Cerebellar nuclear complex (tissue), 1 donor: ENCODE data around the gene R3HCC1L.

Source experiments
- DNase-seq, 2 experiments: peaks; one replicate each; lab custom pipeline; 2025; lab: John Stamatoyannopoulos, UW

Gene R3HCC1L

DNA sequence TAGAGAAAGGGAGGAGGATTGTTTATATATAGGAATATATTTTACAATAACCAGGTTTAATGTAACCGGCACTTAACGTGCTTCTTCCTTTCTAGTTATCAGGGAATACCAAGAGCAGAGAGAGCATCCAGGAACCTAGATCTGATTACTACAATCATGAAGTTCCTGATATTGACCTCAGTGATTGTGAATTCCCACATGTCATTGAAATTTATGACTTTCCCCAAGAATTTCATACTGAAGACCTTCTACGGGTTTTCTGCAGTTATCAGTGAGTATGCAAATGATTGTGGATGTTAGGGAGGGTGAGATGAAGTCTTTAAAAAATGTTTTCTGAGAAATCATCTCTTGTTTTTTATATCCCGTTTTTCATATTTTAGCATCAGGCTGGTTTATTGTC lies 97.0 kb downstream of the R3HCC1L start:
- no peak for DNase-seq

DNA sequence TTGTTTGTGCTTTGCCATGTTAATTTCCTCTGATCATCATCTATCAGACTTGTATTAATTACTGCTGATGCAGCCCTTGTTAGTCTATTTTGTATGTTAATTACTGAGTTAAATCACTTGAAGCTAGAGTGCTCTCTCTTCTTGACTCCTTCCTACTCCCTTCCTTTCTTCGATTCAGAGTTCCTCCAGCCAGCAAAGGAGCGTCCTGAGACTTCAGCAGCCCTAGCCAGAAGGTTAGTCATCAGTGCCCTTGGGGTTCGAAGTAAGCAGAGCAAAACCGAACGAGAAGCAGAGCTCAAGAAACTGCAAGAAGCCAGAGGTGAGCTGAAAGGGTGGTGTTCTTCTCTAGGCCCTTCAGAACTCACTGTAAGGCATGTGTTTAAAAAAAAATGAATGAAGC lies 101.4 kb downstream of the R3HCC1L start:
- DNase-seq, result no peak

DNA sequence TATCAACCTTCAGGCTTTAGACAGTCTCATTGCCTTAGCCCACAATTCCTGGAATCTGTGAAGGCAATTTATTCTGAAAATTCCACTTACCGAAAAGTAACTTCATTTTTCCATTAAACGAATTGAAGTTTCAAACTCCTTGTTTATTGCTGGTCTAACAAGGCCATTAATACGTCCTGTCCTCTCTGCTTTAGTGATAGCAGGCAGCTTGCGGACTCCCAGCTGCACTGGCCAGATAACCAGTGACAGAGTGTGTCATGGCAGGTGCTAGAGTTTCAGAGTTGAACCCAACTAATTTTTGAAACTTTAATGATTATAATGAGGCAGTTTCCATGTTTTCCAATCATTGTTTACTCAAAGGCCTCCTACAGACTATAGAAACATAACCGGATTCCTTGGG lies 102.4 kb downstream of the R3HCC1L start:
- DNase-seq, result no peak

DNA sequence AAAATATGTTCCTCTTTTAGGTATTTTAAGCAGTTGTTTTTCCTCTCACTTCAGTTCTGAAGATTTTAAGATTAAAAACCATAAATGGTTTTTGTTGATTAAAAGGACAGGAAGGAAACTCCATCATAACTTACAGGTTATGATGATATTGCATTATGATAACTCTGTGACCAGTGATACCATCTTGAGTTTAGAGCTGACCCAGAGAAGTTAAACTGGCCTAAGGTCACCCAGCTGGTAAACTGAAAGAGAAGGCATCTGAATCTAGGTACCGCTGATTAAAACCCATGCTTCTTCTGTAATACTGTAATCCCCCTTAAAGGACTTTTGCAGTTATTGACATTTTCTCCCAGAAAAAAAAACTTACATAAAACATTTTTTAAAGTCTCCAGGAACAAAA lies 103.9 kb downstream of the R3HCC1L start:
- DNase-seq, result no peak

DNA sequence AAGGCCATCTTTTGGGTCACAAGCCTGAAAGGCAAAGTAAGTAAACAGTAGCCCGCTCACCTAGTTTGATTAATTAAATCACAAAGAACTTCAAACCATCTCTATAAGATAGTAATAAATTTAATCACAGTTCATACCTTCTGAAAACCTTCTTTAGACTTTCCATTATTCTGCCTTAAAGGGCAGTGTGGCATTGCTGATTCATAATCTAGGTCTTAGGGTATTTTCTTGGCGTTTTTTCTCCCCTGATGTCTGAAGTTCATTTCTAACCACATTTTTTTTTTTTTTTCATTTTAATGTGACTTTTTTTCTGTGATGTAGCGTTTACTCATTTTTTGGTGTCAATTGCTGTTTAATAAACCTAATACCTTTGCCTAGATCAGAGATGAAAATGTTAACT lies 106.1 kb downstream of the R3HCC1L start:
- no peak for DNase-seq

DNA sequence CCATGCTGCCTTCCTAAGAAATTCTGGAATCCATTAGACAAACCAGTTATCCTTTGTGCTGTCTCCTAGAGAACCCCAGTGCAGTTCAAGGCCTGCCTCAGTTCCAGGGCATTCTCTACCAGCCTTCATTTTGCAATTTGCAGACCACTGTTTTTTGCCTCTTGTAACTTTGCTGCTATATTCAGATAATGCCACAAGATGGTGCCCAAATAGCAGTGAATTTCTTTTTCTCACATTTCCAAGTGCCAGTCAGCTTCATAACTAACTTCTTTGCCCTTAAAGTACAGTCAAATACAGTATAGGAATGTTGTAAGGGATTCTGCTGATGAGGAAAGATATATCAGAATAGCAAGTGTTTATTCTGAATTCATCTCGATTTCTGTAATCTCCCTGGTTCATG lies 108.4 kb downstream of the R3HCC1L start:
- peak in 1 of 2 experiments; percentile 13 for DNase-seq

DNA sequence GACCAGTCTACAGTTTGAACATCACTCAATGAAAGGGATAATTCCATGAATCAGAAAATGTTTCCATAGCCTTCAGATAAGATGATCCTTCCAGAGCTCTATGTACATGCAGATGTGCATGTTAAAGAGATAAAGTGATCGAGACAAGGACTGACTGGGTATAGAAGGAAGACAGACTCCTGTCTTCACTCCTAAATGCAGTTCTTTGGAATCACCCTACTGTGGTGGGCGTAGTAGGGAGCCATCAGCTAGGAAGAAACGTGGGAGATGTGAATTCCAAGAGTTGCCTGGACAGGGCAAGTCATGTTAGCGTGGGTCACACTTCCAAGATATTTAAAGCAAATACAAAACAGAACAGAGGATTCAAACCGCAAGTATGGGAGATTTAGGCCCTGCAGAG lies 109.7 kb downstream of the R3HCC1L start:
- no peak for DNase-seq

DNA sequence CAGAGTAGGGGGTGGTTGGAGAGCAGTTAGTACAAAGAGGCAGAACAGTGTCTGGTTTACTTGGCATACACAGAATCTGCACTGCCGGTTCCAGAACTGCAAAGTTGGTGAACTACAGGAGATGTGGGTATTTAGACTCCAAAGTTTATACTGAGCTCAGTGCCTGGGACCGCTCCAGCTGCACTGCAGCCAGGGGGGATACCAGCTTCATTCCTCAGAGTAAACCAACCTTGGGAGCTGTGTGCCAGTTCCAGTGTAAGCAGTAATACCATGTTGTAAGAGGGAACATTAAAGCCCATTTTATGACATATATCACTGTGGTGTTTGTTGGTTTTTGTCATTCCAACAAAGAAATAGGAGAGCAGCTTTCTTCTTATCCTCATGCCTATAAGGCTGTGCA lies 110.1 kb downstream of the R3HCC1L start:
- no peak for DNase-seq

DNA sequence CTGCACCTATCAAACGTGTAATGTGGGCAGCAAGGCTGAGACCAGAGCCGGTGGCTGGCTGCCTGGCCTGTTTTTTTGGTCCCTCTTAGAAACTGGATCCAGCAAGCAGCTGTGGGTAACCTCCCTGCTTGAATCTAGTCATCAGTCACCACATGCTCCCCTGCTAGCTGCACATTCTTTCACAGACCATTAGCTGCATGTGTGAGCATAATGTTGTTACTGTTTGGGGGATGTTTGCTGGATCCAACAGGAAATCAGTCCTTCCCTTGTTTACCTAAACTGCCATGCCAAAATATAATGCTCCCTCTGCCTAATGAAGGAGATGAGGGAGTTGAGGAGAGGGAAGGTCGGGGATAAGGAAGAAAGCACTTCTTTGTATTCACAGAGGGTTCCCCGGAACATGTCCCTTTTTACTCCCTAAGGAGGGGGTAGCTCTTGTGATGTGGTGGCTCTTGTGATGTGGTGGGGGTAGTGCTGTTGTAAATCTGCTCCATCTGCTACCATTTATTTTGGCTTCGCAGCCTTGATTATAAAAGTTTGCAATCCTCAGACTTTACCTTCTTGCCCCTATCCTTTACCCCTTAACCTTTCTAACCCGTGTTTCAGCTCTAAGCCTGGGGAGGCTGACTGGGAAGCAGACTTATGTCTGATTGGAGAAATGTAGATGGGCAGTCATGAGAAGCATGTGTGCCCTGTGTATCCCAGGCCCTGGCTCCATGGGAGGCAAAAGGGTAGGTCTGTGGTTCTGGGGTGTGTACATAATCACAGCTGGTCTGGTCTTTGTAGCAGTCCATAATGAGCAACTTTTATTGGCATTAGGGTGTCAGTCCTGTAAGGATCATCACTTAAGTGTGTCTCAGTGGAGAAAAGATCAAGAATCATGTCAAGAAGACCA lies 112.7 kb downstream of the R3HCC1L start:
- DNase-seq, result no peak

DNA sequence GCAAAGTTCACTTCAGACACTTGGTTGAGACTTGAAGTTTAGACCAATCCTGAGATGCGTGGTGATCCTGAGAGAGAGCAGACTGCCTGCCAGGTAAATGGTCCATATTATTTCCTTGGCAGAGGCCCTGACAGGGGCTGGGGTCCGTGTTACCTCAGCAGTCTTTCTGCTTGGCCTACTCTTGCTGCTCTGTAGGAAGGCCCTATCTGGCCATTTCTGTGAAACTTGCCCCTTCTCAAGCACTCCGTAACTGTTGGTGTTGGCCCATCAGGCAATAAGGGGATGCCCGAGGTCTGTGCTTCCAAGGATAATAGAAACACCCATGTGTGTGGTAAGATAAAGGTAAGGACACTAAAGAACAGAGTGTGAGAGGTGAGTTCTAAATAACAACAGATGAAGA lies 113.6 kb downstream of the R3HCC1L start:
- DNase-seq, result no peak

DNA sequence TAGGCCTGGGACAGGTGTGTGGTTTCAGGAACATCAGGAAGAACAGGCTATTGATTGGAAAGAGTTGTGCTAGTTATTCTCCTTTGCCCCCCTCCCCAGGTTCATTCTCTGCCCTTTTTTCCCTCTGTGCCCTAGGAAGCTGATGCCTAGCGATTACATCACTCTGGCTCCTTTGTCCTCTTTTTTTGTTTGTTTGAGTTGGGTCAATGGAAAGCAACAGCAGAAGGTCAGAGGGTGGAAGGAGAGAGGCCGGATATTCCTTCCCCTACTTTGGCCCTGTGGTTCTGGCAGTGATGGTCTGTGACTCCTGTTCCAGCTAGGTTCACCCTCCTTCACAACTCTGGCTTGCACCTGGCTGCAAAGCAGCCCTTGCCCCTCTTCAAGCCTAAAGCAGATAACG lies 114.7 kb downstream of the R3HCC1L start:
- no peak for DNase-seq

DNA sequence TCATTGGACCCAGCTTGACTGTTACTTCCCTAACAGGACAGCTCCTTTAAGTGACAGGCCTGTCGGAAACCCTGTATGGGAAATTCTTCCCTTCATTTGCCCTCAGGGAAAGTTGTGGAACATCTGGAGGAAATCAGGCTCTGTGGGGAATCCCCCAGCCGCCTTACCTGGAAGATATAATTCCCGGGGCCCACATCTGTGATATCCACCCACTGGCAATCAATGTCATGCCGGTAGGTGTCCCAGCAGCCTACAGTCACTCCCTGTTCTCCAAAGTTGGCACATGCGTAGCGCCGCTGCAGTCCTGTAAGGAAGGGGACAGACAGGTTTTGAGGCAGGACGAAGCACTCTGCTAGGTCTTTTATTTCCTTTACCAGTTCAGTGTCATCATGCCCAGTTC lies 116.9 kb downstream of the R3HCC1L start:
- DNase-seq, result no peak

DNA sequence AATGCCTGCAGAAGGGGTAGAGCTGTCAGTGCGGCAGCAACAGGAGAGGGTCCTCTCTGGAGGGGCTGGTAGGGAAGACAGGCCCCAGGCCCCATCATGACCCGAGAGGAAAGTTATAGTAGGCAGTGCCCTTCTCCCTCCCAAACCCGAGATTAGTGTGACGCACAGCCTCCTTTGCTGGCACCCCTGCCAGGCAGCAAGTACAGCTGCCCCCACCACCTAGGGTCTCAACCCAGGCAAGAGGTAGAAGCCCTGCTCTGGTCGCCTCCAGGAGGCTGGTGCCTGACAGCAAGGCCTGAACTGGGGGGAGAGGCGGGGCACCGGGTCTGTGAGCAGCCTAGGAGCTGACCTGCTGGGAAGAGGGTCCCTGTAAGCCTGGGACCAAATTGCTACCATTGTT lies 118.0 kb downstream of the R3HCC1L start:
- no peak for DNase-seq

DNA sequence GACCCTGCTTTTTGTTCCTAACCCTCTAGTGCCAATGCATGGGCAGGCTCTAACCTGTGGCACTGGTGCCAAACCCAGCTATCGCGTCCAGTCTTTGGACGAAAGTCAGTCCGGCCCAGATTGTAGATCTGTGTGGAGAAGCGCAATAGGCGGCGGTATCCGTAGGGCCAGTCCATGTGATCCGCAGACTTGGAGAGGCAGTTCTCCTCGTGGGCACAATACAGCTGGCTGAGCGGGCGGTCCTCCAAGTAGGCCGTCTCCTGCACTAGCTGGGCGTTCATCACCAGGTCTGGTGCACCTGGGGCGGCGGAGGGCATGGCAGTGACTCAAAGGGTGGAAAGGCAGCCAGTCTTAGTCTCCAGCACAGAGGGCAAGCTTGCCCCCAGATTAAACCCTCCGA lies 119.0 kb downstream of the R3HCC1L start:
- DNase-seq, result no peak

DNA sequence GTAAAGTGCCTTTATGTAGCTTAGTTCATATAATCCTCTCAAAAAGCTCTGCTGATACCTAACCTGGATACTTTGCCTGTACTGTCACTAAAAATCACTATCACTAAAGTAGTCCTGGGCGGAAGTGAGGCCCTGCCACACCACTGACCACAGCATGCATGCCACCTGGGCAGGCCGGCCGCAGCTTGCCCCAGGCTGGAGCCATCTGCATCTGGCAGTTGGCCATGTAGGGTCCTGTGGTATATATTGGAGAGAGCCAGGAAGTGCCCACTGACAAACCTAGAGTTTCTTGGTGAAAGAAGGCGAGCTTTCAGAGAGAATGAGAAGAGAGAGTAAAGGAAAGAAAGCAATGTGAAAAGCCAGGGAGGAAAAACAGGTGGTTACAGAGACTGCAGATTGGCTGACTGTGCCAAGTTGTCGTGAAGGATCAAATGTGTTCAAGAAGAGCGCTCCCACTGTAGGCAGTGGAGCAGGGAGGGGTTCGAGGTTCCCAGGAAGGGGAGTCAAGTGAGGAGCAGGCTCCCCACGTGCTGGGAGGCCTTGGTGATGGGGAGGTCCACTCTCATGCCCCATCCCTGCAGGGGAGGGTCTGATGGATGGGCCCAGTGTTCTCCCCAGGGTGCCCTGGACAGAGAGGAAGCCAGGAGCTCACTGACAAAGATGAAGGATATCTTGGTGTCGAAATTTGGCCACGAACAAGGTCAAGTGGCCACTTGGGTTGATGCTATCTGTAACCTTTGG lies 119.9 kb downstream of the R3HCC1L start:
- DNase-seq, result no peak

DNA sequence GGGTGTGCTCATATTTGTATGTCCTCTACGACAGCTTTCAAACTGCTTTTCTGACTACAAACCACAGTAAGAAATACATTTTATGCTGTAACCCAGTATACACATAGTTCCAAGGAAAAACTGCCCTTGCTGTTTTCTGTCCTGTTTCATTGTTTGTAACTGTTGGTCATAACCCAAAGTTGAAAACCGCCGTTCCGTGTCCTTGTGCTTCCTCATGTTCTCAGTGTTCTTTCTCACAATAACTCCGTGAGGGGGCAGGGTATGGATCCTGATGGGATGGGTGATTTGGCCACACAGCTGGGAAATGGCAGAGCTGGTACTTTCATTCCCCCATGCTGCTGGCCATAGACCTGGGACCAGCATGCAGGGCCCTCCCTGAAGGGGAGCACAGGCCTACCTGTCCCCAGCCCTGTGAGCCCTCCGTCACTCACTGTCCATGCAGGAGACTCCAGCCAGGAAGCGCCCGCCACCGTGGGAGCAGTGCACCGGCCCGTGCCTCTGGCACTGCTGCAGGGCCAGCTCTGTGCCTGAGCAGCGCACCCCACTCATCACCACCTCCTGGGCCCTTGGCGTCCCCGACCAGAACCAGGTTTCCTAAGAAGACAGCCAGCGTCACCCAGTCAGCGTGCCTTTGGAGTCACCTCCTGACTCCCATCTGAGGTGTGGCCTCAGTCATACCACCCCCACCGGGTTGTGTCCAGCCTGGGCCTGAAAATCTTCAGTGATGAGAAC lies 120.9 kb downstream of the R3HCC1L start:
- no peak for DNase-seq

DNA sequence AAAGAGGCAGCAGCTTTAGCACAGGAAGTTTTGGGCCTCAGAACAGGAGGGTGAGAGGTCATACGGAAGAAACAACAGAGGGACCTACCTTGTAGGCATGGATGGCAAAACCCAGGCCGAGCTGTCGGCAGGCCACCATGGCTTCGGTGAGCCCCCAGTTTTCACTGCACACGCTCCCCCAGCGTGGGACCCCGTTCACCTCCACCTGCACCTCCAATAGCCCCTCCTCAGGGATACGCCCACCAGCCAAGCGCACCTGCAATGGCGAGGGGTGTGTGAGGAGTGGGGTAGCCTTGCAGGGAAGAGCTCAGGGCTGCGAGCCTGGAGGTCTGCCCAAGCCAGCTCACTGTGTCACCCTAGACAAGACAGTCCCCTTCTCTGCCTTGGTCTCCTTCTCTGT lies 122.2 kb downstream of the R3HCC1L start:
- DNase-seq, result no peak

DNA sequence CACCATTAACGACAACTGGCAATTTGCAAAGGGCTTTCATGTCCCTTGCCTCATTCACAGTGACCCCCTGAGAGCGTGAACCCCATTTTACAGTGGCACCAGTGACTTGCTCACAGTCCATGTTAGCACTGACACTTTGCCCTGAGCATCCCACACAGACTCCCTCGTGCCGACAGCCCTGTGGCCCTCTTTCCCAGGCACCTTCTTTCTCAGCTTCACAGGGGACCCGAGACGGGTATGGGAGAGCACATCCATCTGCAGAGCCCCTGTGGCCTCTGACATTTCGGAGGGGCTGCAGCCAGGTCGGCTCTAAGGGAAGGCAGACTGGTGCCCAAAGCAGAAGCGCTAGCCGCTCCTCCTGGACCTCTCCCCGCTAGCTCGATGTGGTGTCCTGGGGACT lies 122.7 kb downstream of the R3HCC1L start:
- DNase-seq, result no peak

DNA sequence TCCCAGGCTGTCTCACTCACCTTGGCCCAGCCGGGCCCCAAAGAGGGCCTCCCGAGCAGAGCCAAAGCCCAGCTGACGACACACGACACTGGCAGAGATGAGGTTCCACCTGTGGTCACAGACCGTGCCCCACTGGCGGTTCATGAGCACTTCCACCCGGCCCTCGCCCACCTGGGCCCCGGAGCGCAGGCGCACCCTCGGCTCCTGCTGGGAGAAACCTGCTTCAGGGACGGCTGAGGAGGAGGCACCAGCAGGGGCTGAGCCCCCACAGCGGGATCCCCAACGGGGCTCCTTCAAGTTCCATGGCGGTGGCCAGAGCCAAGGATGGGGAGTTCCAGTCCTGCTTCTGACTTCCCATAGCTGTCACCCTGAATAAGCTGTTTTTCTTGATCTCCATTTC lies 123.5 kb downstream of the R3HCC1L start:
- DNase-seq, result no peak

DNA sequence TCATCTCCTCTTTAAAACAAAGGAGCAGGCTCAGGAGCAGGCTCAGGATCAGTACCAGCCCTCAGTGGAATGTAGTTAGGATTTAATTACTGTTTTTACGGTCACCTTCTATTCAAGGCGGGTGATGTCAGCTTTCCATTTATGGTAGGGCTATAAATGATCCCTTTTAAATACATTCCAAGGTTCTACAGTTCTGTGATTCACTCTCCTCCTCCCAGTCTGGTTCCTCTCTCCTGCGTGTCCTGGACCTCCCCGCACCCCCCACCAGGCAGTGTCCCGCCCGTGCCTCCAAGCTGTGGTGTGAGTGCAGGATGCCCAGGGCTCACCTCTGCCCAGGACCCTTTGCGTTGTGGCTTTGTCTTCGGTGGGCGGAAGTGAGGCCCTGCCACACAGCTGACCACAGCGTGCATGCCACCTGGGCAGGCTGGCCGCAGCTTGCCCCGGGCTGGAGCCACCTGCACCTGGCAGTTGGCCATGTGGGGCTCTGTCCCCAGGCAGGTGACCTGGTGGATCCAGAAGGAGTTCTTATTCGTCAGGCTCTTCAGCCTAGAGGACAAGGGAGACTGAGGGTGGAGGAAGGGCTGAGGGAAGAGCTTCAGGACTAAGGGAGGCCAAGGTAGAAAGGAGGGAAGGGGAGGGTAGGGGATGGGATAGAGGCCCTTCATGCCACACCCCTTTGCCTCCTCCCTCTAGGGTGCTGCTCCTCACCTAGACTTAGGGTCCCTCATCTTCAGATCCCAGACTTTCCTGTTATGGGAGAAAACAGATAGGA lies 124.4 kb downstream of the R3HCC1L start:
- no peak for DNase-seq

DNA sequence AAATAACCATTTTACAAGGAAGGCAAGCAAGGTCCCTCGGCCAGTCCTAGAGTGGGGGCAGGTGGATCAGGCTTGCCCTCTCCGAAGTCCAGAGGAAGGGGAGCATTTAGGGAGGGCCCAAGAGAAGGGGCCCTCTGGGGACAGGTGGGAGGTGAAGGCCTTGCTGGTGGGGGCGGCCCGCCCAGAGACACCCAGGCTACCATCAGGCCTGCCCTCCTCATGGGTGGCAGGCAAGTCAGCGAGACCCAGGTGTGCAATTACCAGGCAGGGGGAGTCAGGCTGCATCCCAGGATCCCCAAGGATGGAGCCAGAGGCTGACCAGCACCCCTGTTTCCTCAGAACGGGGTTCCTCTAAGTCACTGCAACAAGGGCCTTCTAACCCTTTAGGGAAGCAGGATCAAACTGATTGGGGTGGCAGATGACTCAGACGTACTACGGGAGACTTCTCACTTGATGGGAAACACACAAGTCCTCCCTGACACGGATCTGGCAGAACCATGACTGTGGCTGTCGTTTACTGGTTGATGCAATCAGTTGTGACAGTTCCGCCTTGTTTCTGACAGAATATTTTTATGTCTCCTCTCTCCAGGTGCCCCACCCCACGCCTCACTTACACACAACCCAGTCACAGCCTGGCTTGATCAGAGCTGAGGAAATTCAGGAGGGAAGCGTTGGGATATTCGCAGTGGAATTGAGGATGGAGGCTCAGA lies 125.3 kb downstream of the R3HCC1L start:
- DNase-seq, result no peak
